H1 (cell line): ENCODE results near the gene NCL. TPM values are rescaled to one million over a fixed set of nuclear protein-coding genes. Genes with fewer than 3 reads are reported as not detected.

Source experiments
- KDM1A ChIP-seq: fragments of 200-600, 300-600 bp; sonication (generic); IDR thresholded peaks from 2 replicates; pipeline ENCODE4 v1.7.1; 2016; ENCODE audit warnings: mild to moderate bottlenecking, low read length, borderline replicate concordance
- polyA plus RNA-seq, 7 experiments: library from polyadenylated mRNA; depleted of rRNA in 3 of 7; stranded (reverse) in 5 of 7; unstranded in 2 of 7; fragments of >200 nt in 5 of 7; fragments of 200-250 nt in 2 of 7; gene quantifications; 1 replicate in 5 of 7; 2 replicates in 1 of 7; 4 replicates in 1 of 7; pipeline versions ENCODE4 v1.2.1 to v1.2.3, GENCODE V29; 2011 to 2013; ENCODE audit warnings: missing spikeins in 2 of 7, mixed read lengths in 2 of 7
- total RNA-seq: library from RNA; stranded (reverse); fragmentation: NEBNext Ultra II Directional; extraction: Animal tissue kit (Norgen Biotek cat#: 25700); gene quantifications from 2 replicates; pipeline ENCODE4 v1.2.1, GENCODE V29; 2021

NCL gene
- total and polyA plus RNA-seq, 2 of the 8 experiments (the other 6 are each of a cell fraction or from before 2014, with no cell fraction given), result 61.2 to 1,478 TPM

DNA sequence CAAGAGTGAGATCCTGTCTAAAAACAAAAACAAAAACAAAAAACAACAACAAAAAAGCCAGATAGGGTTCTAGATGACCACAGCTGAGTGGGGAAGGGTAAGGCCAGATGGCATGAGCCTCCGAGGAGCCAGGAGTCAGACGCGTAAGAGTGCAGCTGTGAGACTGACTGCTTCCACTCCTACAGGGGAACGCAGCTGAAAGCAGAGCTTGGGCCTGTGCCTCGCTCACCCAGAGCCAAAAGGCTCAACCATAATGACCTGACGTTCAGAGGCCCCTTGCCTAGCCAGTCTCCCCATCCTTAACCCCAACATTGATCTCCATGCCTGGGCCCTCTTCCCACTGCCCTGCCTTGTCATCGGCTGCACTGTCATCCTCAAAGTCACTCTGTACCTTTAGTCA is 26.5 kb upstream of the NCL start (continued):
- no peak for TF ChIP-seq KDM1A
